Measurements from ENCODE around the gene IGSF21. TPM values are rescaled to one million over a fixed set of nuclear protein-coding genes. Genes with fewer than 3 reads are reported as not detected.

The IGSF21 gene
- total and polyA plus RNA-seq, 2 of the 8 experiments (the other 6 are each of a cell fraction or from before 2014, with no cell fraction given) = 22.5 to 28.5 TPM

- TF ChIP-seq ATF2 (IDR thresholded peaks at IDR 0.05; ENCODE audit: low read length) (no peak), NRF1 (IDR thresholded peaks at IDR 0.05; ENCODE audit: low read depth, low read length) (no peak), SP1 (IDR thresholded peaks at IDR 0.05; ENCODE audit: low read depth, low read length) (no peak), BRCA1 (IDR thresholded peaks at IDR 0.05; ENCODE audit: low read depth, low read length) (no peak), HDAC2 (IDR thresholded peaks at IDR 0.05; ENCODE audit: borderline replicate concordance in 1 of 2, low read depth in 2 of 2, low read length in 2 of 2) (no peak), RBBP5 (IDR thresholded peaks at IDR 0.05; ENCODE audit: borderline replicate concordance, low read depth, low read length) (no peak)
Observed at GRCh38 chr1:18166929-18167328, 59.3 kb downstream of the IGSF21 start (continued).
